ENCODE measurements around the gene GMIP.

DNA sequence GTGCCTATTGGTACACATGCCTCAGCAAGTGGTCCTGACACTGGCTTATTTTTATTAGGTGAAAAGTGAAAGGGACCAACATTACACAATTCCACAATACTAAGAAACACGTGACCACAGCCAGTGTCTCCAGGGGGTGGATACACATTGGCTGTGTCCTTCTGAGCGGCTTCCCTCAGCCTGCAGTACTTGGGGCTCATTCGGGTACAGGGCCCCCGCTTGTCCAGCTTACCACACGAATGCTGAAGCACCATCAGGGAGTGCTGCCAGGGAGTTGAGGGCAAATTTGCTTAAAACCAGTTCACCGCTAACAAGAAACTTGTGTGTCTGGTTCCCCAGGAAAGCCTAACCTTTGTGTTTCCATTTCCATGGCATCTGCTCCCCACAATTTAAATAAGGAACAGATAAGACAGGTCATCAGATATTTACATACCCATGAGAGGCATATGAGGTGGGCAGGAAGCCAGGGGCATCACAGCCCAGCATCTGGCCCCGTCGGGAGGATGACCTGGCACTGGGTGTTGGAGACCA, 48.2 kb downstream of the GMIP start:
- TF ChIP-seq, protein P1, sequence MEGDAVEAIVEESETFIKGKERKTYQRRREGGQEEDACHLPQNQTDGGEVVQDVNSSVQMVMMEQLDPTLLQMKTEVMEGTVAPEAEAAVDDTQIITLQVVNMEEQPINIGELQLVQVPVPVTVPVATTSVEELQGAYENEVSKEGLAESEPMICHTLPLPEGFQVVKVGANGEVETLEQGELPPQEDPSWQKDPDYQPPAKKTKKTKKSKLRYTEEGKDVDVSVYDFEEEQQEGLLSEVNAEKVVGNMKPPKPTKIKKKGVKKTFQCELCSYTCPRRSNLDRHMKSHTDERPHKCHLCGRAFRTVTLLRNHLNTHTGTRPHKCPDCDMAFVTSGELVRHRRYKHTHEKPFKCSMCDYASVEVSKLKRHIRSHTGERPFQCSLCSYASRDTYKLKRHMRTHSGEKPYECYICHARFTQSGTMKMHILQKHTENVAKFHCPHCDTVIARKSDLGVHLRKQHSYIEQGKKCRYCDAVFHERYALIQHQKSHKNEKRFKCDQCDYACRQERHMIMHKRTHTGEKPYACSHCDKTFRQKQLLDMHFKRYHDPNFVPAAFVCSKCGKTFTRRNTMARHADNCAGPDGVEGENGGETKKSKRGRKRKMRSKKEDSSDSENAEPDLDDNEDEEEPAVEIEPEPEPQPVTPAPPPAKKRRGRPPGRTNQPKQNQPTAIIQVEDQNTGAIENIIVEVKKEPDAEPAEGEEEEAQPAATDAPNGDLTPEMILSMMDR (conservative IDR thresholded peaks at IDR 0.05 in 1 of 2, IDR thresholded peaks at IDR 0.05 in 1 of 2; ENCODE audit: low read depth in 1 of 2, low read length in 2 of 2), result no peak
- TF ChIP-seq EZH2 (IDR thresholded peaks at IDR 0.05; ENCODE audit: low read length, missing control alignments), result no peak

All from fibroblast of lung (primary cell).